HG03354 (cell line): ENCODE results near the gene BCL7C.

Experiments used
- ATAC-seq: cut with Tn5 transposase; IDR thresholded peaks from one replicate; pipeline ENCODE4 v1.9.1; 2021; ENCODE audit warnings: mild to moderate bottlenecking; ENCODE audit not compliant: unreplicated experiment, poor library complexity, severe bottlenecking

BCL7C gene

GRCh38 chr16:30923554-30924075, 29.7 kb upstream of the BCL7C start, which contains the start of gene FBXL19:
TSS of gene FBXL19 (plus strand) at chr16:30923572. CDS start at chr16:30925755, 2,183 bp downstream.
- no peak for ATAC-seq

- peak; percentile 70 for ATAC-seq
These were observed 29.2 kb upstream of the BCL7C start for GRCh38 chr16:30922960-30923535.

GRCh38 chr16:30922420-30922959, 28.6 kb upstream of the BCL7C start:
- ATAC-seq = peak; percentile 77

GRCh38 chr16:30921748-30922419, 28.0 kb upstream of the BCL7C start:
- ATAC-seq = peak; percentile 1

GRCh38 chr16:30921459-30921747, 27.5 kb upstream of the BCL7C start:
- ATAC-seq = no peak

GRCh38 chr16:30920891-30921290, 27.0 kb upstream of the BCL7C start:
- no peak for ATAC-seq

- ATAC-seq = no peak
These were observed 24.7 kb upstream of the BCL7C start for GRCh38 chr16:30918614-30919013.

- no peak for ATAC-seq
These were observed 21.0 kb upstream of the BCL7C start for GRCh38 chr16:30914830-30915229.

GRCh38 chr16:30912794-30913412, 19.0 kb upstream of the BCL7C start:
- no peak for ATAC-seq

- no peak for ATAC-seq
These were observed 16.7 kb upstream of the BCL7C start for GRCh38 chr16:30910427-30911029.

GRCh38 chr16:30907064-30907463, 13.2 kb upstream of the BCL7C start:
- ATAC-seq = no peak

- ATAC-seq = no peak
These were observed 10.4 kb upstream of the BCL7C start for GRCh38 chr16:30904114-30904780.

GRCh38 chr16:30903596-30903995, 9.7 kb upstream of the BCL7C start:
- no peak for ATAC-seq

- ATAC-seq = no peak
These were observed 9.1 kb upstream of the BCL7C start for GRCh38 chr16:30903002-30903401.

- ATAC-seq = peak; percentile 65
These were observed 8.4 kb upstream of the BCL7C start for GRCh38 chr16:30902029-30902972.

- no peak for ATAC-seq
These were observed 7.5 kb upstream of the BCL7C start for GRCh38 chr16:30901201-30902028.

- ATAC-seq = no peak
These were observed 6.7 kb upstream of the BCL7C start for GRCh38 chr16:30900588-30900987.

- no peak for ATAC-seq
These were observed 5.9 kb upstream of the BCL7C start for GRCh38 chr16:30899794-30900193.
